ENCODE measurements around the gene LCP1. TPM values are rescaled to one million over a fixed set of nuclear protein-coding genes. Genes with fewer than 3 reads are reported as not detected.

Gene LCP1
- total RNA-seq, 1 experiment from 2014 or later, result 1.5 TPM

- TF ChIP-seq POLR2AphosphoS5 (IDR thresholded peaks at IDR 0.05; ENCODE audit: low read depth, low read length) (no peak), TCF7L2 (IDR thresholded peaks at IDR 0.05; ENCODE audit: low read depth, low read length) (no peak), SIN3A (IDR thresholded peaks at IDR 0.05; ENCODE audit: borderline replicate concordance, insufficient read depth, low read depth, low read length) (no peak), CTCF (IDR thresholded peaks at IDR 0.05) (no peak), REST (IDR thresholded peaks at IDR 0.05; ENCODE audit: insufficient read depth in 1 of 2, low read depth in 2 of 2, low read length in 1 of 2) (no peak)
- in situ Hi-C loops (cut with HindIII; ENCODE audit: low pct_unique_long_range_greater_than_20kb, low sequenced_read_pairs) (no loop called here), intact Hi-C loops (cut with micrococcal nuclease; ENCODE audit: unreplicated experiment) (no loop called here)
- Histone ChIP-seq H3K27ac (ENCODE audit: low read length) (no peak overlapping the region), H3K4me3 (ENCODE audit: low read depth in 2 of 2, low read length in 2 of 2) (no peak overlapping the region), H3K4me1 (ENCODE audit: control insufficient read depth, insufficient read depth, low read length) (no peaks in the 10 kb centered on the region), H3K27me3 (ENCODE audit: control insufficient read depth, insufficient read depth, low read length) (no peaks in the 10 kb centered on the region), H3K36me3 (ENCODE audit: control insufficient read depth, insufficient read depth, low read length) (no peaks in the 10 kb centered on the region), H3K9me3 (ENCODE audit: control insufficient read depth, insufficient read depth, low read depth, low read length) (no peaks in the 10 kb centered on the region)
- DNase-seq (ENCODE audit: low read depth, low spot score), result no peak
- no peak for ATAC-seq
- CTCF ChIA-PET, result no interaction called here
- POLR2A ChIA-PET, result interaction anchor here (0.6 kb wide), 1 partner anchor 140 kb away, joined by 4 read pairs; no protein-coding TSS in a partner anchor
- no TSS peak for BruUV-seq (replicated peaks)
Measured at GRCh38 chr13:46102255-46102605, 79.7 kb downstream of the LCP1 start.

- no peaks in the 10 kb centered on the region for H3K27me3 ChIP-seq (ENCODE audit: control insufficient read depth, insufficient read depth, low read length)
- no TSS peak for BruUV-seq (replicated peaks)
- ChIA-PET POLR2A (interaction anchor here (0.6 kb wide), 1 partner anchor 141 kb away, joined by 4 read pairs; no protein-coding TSS in a partner anchor), CTCF (no interaction called here)
- DNase-seq (ENCODE audit: low read depth, low spot score), result no peak
- no peaks in the 10 kb centered on the region for H3K36me3 ChIP-seq (ENCODE audit: control insufficient read depth, insufficient read depth, low read length)
- no peak for ATAC-seq
- H3K9me3 ChIP-seq (ENCODE audit: control insufficient read depth, insufficient read depth, low read depth, low read length), result no peaks in the 10 kb centered on the region
- no peak overlapping the region for H3K4me3 ChIP-seq (ENCODE audit: low read depth in 2 of 2, low read length in 2 of 2)
- H3K27ac ChIP-seq (ENCODE audit: low read length), result no peak overlapping the region
- H3K4me1 ChIP-seq (ENCODE audit: control insufficient read depth, insufficient read depth, low read length), result no peaks in the 10 kb centered on the region
- TF ChIP-seq SIN3A (IDR thresholded peaks at IDR 0.05; ENCODE audit: borderline replicate concordance, insufficient read depth, low read depth, low read length) (no peak), REST (IDR thresholded peaks at IDR 0.05; ENCODE audit: insufficient read depth in 1 of 2, low read depth in 2 of 2, low read length in 1 of 2) (no peak), CTCF (IDR thresholded peaks at IDR 0.05) (no peak)
- in situ Hi-C loops (cut with HindIII; ENCODE audit: low pct_unique_long_range_greater_than_20kb, low sequenced_read_pairs), result no loop called here
- intact Hi-C loops (cut with micrococcal nuclease; ENCODE audit: unreplicated experiment), result no loop called here
Measured at GRCh38 chr13:46101484-46102254, 80.3 kb downstream of the LCP1 start.

All from Panc1 (cell line).